Peyer's patch (tissue), 4 donors: ENCODE data around the gene SLC17A5. TPM values are rescaled to one million over a fixed set of nuclear protein-coding genes. Genes with fewer than 3 reads are reported as not detected.
A peak's percentile ranks its signal among the peaks of the same experiment; 100 is the strongest.
"Not testable (repeated sequence)": the region's sequence is repeated elsewhere in the genome, so short reads cannot be mapped to it uniquely, and the experiment has no call there.

Experiments
- DNase-seq, 3 donors: peaks; one replicate each; pipeline ENCODE4 v3.0.0-alpha.2; 2017 to 2019
- H3K27ac ChIP-seq, 4 donors: fragments of 200-600 bp; sonication (generic); one replicate each; pipeline ENCODE4 v1.5.1; 2016 to 2019
- H3K27me3 ChIP-seq, 2 donors: fragments of 200-600 bp; sonication (generic); one replicate each; pipeline ENCODE4 v1.5.1; 2019
- H3K36me3 ChIP-seq, 3 donors: fragments of 200-600 bp; sonication (generic); one replicate each; pipeline ENCODE4 v1.5.1; 2016 to 2019
- H3K4me1 ChIP-seq, 4 donors: fragments of 200-600 bp; sonication (generic); one replicate each; pipeline ENCODE4 v1.5.1; 2016 to 2019
- H3K4me3 ChIP-seq, 4 donors: fragments of 200-600 bp; sonication (generic); 1 replicate in 3 of 4; 2 replicates in 1 of 4; pipeline ENCODE4 v1.5.1; 2016 to 2019; ENCODE audit warnings: mild to moderate bottlenecking in 1 of 4
- H3K9me3 ChIP-seq, 4 donors: fragments of 200-600 bp; sonication (generic); one replicate each; pipeline ENCODE4 v1.5.1; 2016 to 2019; ENCODE audit warnings: mild to moderate bottlenecking in 1 of 4
- CTCF ChIP-seq, 6 experiments: fragments of 450-650 bp in 4 of 6; fragments of 200-600 bp in 2 of 6; sonication (generic) in 1 of 6; IDR thresholded peaks; one replicate each; pipeline ENCODE4 v1.5.1; 2017 to 2019; ENCODE audit warnings: antibody characterized with exemption in 6 of 6, mild to moderate bottlenecking in 3 of 6, moderate library complexity in 1 of 6
- POLR2A ChIP-seq, 2 donors: fragments of 450-650 bp; IDR thresholded peaks; one replicate each; pipeline ENCODE4 v1.5.1; 2017; ENCODE audit warnings: antibody characterized with exemption in 2 of 2, mild to moderate bottlenecking in 2 of 2, moderate library complexity in 2 of 2
- total RNA-seq, 4 donors: library from RNA; depleted of rRNA; stranded (reverse); fragments of >200 nt; gene quantifications; one replicate each; pipeline ENCODE4 v1.1.0, GENCODE V29; 2016

The SLC17A5 gene
- total RNA-seq, 4 donors from 2014 or later = 6.6 to 49.7 (median 26.3) TPM

- no peak for DNase-seq
- Histone ChIP-seq H3K4me1 (no peaks in the 10 kb centered on the region), H3K27ac (no peak overlapping the region), H3K4me3 (no peak overlapping the region), H3K36me3 (no peaks in the 10 kb centered on the region), H3K9me3 (no peaks in the 10 kb centered on the region), H3K27me3 (no peaks in the 10 kb centered on the region)
- TF ChIP-seq CTCF (IDR thresholded peaks at IDR 0.05) (no peak), POLR2A (IDR thresholded peaks at IDR 0.05) (no peak)
These were observed 34.6 kb upstream of the SLC17A5 start for GRCh38 chr6:73688351-73688750.

DNA sequence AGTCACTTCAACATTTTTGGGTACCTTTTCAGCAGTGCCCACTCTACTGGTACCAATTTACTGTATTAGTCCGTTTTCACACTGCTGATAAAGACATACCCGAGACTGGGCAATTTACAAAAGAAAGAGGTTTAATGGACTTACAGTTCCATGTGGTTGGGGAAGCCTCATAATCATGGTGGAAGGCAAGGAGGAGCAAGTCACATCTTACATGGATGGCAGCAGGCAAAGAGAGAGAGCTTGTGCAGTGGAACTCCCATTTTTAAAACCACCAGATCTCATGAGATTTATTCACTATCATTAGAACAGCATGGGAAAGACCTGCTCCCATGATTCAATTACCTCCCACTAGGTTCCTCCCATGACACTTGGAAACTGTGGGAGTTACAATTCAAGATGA is 29.8 kb upstream of the SLC17A5 start:
- not testable (repeated sequence) for H3K4me1 ChIP-seq, DNase-seq, H3K4me3 ChIP-seq, H3K27ac ChIP-seq, H3K36me3 ChIP-seq, H3K27me3 ChIP-seq, H3K9me3 ChIP-seq

DNA sequence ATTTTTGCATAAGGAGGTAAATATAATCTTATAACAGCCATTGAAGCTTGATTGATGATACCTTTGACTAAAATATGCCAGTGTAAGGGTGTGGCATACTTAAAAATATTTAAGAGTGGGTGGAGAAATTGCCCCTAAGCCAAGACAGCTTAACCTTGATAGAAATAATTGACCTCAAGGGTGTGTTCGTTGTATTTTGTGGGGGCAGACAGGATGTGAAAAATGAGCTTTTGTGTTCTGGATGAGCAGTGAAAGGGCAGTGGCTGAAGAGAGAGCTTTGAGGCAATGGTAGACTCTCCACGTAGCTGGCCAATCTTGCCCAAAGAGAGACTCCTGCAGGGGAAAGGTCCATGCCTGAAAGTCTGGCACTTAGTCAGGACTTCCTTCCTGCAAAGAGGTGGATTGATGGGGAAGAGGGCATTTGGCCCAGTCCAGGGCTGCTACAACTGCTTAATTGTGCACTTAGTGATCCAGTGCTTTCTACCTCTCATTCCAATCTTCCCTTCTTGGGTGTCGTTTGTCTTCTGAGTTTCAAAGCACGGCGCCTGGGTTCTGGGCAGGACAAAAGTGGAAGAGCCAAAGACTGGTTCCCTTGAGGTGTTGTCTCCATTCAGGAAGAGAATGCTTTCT is 26.6 kb upstream of the SLC17A5 start:
- no peaks in the 10 kb centered on the region for H3K27me3 ChIP-seq
- no peak overlapping the region for H3K4me3 ChIP-seq
- no peak for DNase-seq
- no peaks in the 10 kb centered on the region for H3K36me3 ChIP-seq
- no peak overlapping the region for H3K27ac ChIP-seq
- H3K9me3 ChIP-seq = no peaks in the 10 kb centered on the region
- no peak for TF ChIP-seq POLR2A (IDR thresholded peaks at IDR 0.05)
- no peak for TF ChIP-seq CTCF (IDR thresholded peaks at IDR 0.05)
- no peaks in the 10 kb centered on the region for H3K4me1 ChIP-seq

GRCh38 chr6:73679846-73680245 is 26.1 kb upstream of the SLC17A5 start:
- H3K36me3 ChIP-seq, H3K27me3 ChIP-seq, H3K9me3 ChIP-seq, H3K4me3 ChIP-seq, H3K27ac ChIP-seq, H3K4me1 ChIP-seq, DNase-seq: not testable (repeated sequence)

DNA sequence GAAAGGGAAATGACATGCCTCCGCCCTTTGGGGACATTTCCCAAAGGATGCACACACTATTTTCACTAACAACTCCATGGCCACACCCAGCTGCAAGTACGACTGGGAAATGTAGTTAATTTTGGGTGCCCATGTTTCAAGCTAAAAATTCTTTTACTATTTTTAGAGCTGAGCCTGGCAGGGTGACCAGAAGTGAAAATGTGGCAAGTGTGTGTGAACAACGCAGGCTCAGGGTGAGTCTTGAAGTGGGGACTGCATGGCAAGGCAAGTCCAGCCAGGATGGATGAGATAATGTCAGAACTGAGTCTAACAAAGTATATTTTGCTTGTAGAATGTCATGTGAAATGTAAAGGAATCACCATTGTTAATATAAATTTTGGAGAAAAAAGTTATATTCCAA is 25.2 kb upstream of the SLC17A5 start:
- no peaks in the 10 kb centered on the region for H3K9me3 ChIP-seq
- H3K4me1 ChIP-seq = no peaks in the 10 kb centered on the region
- no peak overlapping the region for H3K4me3 ChIP-seq
- no peak overlapping the region for H3K27ac ChIP-seq
- no peak for DNase-seq
- TF ChIP-seq POLR2A (IDR thresholded peaks at IDR 0.05) (no peak), CTCF (IDR thresholded peaks at IDR 0.05) (no peak)
- no peaks in the 10 kb centered on the region for H3K36me3 ChIP-seq
- no peaks in the 10 kb centered on the region for H3K27me3 ChIP-seq

DNA sequence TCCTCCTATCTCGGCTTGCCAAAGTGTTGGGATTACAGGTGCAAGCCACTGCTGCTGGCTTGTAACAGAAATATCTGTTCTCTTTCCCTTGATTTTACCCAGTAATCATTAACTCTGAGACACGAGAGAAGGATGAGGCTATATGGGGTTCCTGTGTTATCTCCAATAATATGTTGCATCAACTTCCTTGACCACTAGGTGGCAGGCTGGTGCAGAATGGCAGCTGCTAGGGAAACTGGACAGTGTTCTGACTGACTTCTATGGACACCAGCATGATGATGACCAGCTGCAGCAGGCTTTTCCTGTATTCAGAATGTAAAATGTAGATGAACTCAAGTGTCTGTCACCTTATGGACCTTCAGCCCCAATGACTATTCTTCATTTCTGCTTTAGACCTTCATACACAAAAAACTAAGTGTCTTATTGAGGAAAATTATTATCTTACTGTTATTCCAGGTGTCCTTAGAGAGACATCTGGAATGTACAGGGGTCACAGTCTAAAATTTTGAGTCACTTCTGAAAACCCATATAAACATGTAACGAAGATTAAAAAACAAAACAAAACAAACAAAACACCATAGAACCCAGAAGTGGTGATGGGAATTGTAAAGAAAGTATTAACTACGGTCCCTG is 21.8 kb upstream of the SLC17A5 start:
- H3K4me3 ChIP-seq = no peak overlapping the region
- peak; percentile 64 to 88 (median 67) for DNase-seq

More for the DNA sequence above, 21.8 kb upstream of the SLC17A5 start:
- Histone ChIP-seq H3K27ac (no peak overlapping the region), H3K4me1 (no peaks in the 10 kb centered on the region), H3K27me3 (no peaks in the 10 kb centered on the region), H3K9me3 (no peaks in the 10 kb centered on the region), H3K36me3 (no peaks in the 10 kb centered on the region)
- peak; percentile 64 to 87 (median 86) for TF ChIP-seq CTCF (IDR thresholded peaks at IDR 0.05)
- TF ChIP-seq POLR2A (IDR thresholded peaks at IDR 0.05) = no peak
